GM19372 (cell line): ENCODE data around the gene IQGAP1.

Experiments used
- ATAC-seq: cut with Tn5 transposase; IDR thresholded peaks from one replicate; pipeline ENCODE4 v1.9.1; 2021; ENCODE audit warnings: mild to moderate bottlenecking, low read depth, moderate library complexity; ENCODE audit not compliant: unreplicated experiment

IQGAP1 gene

DNA sequence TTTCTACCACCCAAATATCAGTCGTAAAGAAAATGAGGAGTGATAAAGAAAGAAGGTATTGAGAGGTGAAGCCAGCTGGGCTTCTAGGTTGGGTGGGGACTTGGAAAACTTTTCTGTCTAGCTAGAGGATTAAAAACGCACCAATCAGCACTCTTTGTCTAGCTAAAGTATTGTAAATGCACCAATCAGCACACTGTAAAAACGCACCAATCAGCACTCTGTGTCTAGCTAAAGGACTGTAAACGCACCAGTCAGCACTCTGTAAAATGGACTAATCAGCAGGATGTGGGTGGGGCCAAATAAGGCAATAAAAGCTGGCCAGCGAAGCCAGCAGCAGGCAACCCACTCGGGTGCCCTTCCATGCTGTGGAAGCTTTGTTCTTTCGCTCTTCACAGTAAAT, 13.0 kb upstream of the IQGAP1 start:
- no peak for ATAC-seq

DNA sequence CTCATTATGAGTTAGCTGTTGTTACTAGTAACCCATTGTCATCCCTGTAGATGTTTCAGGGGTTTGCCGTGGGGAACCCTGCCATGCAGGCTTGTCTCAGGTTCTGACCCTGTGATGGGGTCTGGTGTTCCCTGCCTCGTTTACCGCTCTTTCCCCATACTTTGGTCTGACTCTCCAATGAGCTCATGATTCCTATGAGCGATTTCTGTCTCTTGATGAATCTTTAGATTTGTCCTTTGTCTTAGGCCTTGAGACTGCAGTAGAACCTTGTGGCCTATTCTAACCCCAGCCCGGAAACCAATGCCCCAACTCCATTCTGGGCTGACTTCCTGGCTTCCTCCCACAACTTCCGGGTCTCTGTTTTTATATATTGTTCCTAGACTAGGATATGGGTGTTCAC, 11.3 kb upstream of the IQGAP1 start:
- no peak for ATAC-seq

DNA sequence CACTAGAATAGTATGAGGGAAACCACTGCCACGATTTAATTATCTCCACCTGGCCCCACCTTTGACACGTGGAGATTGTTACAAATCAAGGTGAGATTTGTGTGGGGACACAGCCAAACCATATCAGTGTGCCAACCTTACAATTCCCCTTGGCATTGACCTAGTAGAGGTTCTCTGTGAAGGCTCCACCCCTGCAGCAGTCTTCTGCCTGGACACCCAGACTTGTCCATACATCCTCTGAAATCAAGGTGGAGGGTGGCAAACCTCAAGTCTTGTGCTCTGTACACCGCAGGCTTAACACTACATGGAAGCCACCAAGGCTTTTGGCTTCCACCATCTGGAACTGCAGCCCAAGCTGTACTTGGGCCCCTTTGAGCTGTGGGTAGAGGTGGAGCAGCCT, 8.8 kb upstream of the IQGAP1 start:
- no peak for ATAC-seq

- ATAC-seq: no peak
Observed at GRCh38 chr15:90381515-90381914, 6.5 kb upstream of the IQGAP1 start.

- ATAC-seq: no peak
Observed at GRCh38 chr15:90382320-90382719, 5.7 kb upstream of the IQGAP1 start.

DNA sequence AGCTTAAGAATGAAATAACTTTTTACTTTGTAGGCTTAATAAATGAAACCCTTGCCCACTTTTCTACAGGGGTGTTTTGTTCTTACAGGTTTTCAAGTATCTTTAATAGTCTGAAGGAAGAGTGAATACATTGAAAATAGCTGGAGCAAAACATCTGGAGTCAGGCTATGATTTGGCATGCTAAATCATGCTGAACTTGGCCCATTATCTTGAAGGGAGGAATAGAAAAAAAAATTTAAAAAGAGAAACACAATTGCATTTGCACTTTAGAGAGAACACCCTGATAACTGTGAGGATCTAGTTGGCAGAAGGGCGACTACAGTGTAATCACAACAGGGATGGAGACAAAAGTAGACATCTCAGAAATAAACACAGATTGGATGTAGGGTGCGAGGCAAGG, 1.8 kb upstream of the IQGAP1 start:
- no peak for ATAC-seq

DNA sequence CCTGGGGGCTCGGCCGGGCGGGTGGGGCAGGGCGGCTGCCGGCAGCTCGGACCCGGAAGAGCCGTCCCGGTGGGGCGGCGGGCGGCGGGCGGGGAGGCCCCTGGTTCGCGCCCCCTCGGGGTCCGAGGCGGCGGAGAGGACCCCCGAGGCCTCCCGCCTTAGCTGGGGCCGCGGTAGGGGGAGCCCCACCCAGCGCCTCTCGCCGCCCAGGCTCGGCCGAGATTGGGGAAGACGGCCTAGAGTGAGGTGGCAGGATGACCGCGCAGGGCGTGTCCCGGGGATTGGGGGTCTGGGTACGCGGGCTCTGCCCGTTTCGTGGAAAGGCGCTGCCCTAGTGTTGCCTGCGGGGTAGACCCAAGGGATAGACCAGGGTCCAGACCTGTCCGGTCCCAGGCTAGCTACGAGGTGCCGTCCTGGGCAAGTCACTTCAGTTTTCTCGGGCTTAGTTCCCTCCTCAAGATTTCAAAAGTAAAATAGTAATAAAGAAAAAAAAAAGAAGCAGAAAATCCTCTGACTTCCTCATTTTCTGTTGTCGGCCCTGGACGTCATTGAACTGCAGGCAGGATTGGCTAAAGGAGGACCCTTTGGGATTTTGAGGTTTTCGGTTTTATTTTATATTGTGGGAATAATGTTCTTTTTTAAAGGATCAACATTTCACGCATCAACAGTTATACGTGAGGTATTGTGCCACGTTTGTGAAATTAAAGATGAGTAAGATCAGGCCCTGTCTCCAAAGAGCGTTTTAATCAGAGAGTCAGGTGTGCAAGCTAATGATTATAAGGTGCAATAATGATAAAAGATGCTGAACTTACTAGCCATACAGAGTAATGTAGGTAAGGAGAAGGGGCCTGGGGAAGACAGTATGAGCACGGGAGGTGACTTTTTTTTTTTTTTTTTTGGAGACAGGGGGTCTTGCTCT, 679 bp downstream of the IQGAP1 start:
- peak; percentile 37 for ATAC-seq

- no peak for ATAC-seq
Observed at GRCh38 chr15:90389513-90389912, 1.5 kb downstream of the IQGAP1 start.

GRCh38 chr15:90393040-90393439, 5.0 kb downstream of the IQGAP1 start:
- no peak for ATAC-seq

DNA sequence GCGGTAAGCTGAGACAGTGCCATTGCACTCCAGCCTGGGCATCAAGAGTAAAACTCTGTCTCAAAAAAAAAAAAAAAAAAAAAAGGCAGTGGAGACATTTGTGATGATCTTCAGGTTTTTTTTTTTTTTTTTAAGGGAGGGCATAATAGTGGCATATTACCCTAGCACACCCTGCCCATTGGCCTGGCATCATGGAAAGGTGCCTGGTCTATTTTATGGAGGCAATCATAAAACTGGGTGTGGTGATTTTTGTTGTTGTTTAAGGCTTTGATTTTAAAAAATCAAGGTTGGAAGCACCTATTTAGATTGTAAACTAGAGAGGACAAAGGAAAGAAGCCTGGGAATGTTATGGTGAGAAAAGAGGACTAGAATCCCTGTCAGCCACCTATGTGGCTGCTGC, 6.0 kb downstream of the IQGAP1 start:
- ATAC-seq: no peak

GRCh38 chr15:90394748-90395442, 6.9 kb downstream of the IQGAP1 start:
- no peak for ATAC-seq

- no peak for ATAC-seq
Observed at GRCh38 chr15:90396321-90396720, 8.3 kb downstream of the IQGAP1 start.

GRCh38 chr15:90400005-90400758, 12.1 kb downstream of the IQGAP1 start:
- ATAC-seq: no peak

- peak; percentile 99 for ATAC-seq
Observed at GRCh38 chr15:90400759-90401314, 12.8 kb downstream of the IQGAP1 start.

GRCh38 chr15:90401495-90401894, 13.5 kb downstream of the IQGAP1 start:
- ATAC-seq: no peak

GRCh38 chr15:90402223-90402622, 14.2 kb downstream of the IQGAP1 start:
- ATAC-seq: no peak

DNA sequence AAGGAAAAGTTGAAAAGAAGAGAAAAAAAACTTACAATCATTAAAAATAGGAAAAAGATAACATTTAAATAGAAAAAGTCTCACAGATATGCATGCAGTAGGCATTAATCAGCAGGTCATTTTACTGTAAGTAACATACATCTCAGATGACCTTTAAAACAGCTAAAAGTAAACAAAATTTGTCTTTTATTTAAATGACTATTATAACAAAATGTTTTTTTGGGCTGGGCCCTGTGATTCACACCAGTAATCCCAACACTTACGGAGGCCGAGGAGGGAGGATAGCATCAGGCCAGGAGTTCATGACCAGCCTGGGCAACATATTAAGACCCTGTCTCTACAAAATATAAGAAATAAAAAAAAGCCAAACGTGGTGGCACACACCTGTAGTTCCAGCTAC, 14.7 kb downstream of the IQGAP1 start:
- ATAC-seq: no peak

DNA sequence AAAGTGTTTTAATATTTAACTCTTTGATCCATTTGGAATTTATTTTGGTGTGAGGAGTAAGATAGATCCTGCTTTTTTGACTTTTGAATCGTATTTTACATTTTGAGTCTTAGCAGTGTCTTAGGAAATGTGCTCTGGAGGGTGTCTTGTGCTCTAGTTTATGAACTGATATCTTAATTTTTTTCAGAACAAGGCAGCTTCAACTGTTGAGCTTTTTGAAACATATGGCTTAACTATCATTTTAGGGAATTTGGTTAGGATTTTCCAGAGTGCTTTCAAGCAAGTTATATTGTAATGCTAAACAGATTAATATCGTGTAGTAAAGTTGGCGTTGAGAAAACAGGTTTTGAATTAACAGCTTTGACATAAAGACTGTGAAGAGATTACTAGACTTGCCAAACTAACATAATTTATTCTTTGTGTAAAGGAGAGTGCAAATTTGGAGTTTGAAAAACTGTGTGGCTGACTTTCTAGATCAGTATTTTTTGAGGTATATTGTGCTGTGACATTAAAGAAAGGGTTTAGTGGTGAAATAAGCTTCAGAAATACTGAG, 17.1 kb downstream of the IQGAP1 start:
- ATAC-seq: no peak

DNA sequence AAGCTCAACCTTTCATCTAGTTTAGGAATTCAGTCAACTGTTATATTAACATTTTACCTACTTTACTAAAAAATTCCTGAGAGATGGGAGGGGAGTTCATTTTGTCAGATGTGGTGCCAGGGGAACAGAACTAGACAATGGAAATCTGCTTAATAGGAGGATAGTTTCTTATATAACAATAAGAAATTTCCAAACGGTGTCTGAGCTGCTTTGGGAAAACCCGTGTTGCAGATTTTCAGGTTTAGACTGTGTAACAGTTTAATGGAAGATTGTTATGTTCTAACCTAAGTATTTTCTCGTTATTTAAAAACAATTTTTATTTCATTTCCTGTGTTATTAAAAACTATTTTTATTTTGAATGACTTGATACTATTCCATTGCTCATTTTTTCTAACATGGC, 19.3 kb downstream of the IQGAP1 start:
- ATAC-seq: no peak

DNA sequence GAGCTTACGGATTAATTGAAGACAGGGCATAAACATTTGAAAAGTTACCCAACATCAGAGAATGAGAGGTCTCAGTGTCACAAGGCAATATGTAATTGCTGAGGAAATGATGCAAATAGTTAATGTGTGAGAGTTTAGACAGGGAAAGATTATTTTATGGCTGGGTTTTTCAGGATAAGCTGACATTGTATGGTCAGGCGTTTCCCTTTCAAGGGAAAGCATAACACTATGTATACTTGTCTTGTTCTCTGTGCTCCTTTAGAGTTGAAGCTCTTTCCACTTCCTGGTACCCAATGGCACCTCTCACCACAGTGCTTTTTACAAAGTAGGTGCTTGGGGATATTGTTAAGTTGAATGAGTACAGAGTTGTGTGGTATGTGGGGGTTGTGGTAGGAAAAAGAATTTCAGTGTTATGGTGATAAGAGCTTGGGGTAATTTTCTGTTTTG, 19.9 kb downstream of the IQGAP1 start:
- no peak for ATAC-seq
